H9 (cell line): ENCODE measurements around the gene B3GALNT2. TPM values are rescaled to one million over a fixed set of nuclear protein-coding genes. Genes with fewer than 3 reads are reported as not detected.

Source experiments
- DNase-seq: peaks from one replicate; pipeline ENCODE4 v3.0.0-alpha.2; 2017
- H2AFZ ChIP-seq: one replicate; pipeline ENCODE4 v1.6.1; 2013; ENCODE audit warnings: mild to moderate bottlenecking, low read length, control low read depth, moderate library complexity
- H2AK5ac ChIP-seq: 2 replicates; pipeline ENCODE4 v1.6.1; 2013; ENCODE audit warnings: low read length, control low read depth, mixed read lengths; ENCODE audit not compliant: insufficient read length
- H2BK120ac ChIP-seq: one replicate; pipeline ENCODE4 v1.6.1; 2013; ENCODE audit warnings: low read depth, mild to moderate bottlenecking, low read length, control low read depth, inconsistent platforms; ENCODE audit not compliant: poor library complexity, severe bottlenecking
- H2BK12ac ChIP-seq: 2 replicates; pipeline ENCODE4 v1.6.1; 2013; ENCODE audit warnings: low read length, control low read depth, mixed read lengths, low read depth; ENCODE audit not compliant: insufficient read length
- H2BK15ac ChIP-seq: 2 replicates; pipeline ENCODE4 v1.6.1; 2013; ENCODE audit warnings: low read depth, low read length, control low read depth
- H2BK20ac ChIP-seq: one replicate; pipeline ENCODE4 v1.6.1; 2013; ENCODE audit warnings: low read depth, mild to moderate bottlenecking, low read length, control low read depth, inconsistent platforms; ENCODE audit not compliant: poor library complexity, severe bottlenecking
- H2BK5ac ChIP-seq: 2 replicates; pipeline ENCODE4 v1.6.1; 2013; ENCODE audit warnings: low read length, control low read depth, mixed read lengths; ENCODE audit not compliant: insufficient read length
- H3K14ac ChIP-seq: 2 replicates; pipeline ENCODE4 v1.6.1; 2013; ENCODE audit warnings: low read length, control low read depth; ENCODE audit not compliant: insufficient read depth
- H3K18ac ChIP-seq: 2 replicates; pipeline ENCODE4 v1.6.1; 2013; ENCODE audit warnings: low read depth, mild to moderate bottlenecking, mixed read lengths, low read length, control low read depth; ENCODE audit not compliant: insufficient read length
- H3K23ac ChIP-seq: 2 replicates; pipeline ENCODE4 v1.6.1; 2013; ENCODE audit warnings: low read length, control low read depth, mixed read lengths, low read depth; ENCODE audit not compliant: insufficient read length
- H3K23me2 ChIP-seq: 2 replicates; pipeline ENCODE4 v1.6.1; 2013; ENCODE audit warnings: low read depth, mild to moderate bottlenecking, mixed read lengths, low read length, control low read depth; ENCODE audit not compliant: insufficient read length, poor library complexity, severe bottlenecking
- H3K27ac ChIP-seq: 2 replicates; pipeline ENCODE4 v1.5.1; 2013; ENCODE audit warnings: low read length, control low read depth, mixed read lengths, low read depth; ENCODE audit not compliant: insufficient read length
- H3K27me3 ChIP-seq: 2 replicates; pipeline ENCODE4 v1.6.1; 2013; ENCODE audit warnings: low read length, control low read depth, inconsistent platforms; ENCODE audit not compliant: insufficient read depth
- H3K4ac ChIP-seq: 2 replicates; pipeline ENCODE4 v1.6.1; 2013; ENCODE audit warnings: low read depth, mild to moderate bottlenecking, control low read depth, inconsistent platforms, low read length, moderate library complexity
- H3K4me1 ChIP-seq: 2 replicates; pipeline ENCODE4 v1.6.1; 2013; ENCODE audit warnings: low read length, control low read depth, inconsistent platforms; ENCODE audit not compliant: insufficient read depth
- H3K4me2 ChIP-seq: 2 replicates; pipeline ENCODE4 v1.6.1; 2013; ENCODE audit warnings: low read length, control low read depth, mixed read lengths; ENCODE audit not compliant: insufficient read length, insufficient read depth
- H3K56ac ChIP-seq: 2 replicates; pipeline ENCODE4 v1.6.1; 2013; ENCODE audit warnings: low read depth, mild to moderate bottlenecking, mixed read lengths, low read length, control low read depth; ENCODE audit not compliant: insufficient read length
- H3K79me1 ChIP-seq: 2 replicates; pipeline ENCODE4 v1.6.1; 2013; ENCODE audit warnings: low read depth, mild to moderate bottlenecking, moderate library complexity, low read length, control low read depth, inconsistent platforms; ENCODE audit not compliant: insufficient read depth, poor library complexity, severe bottlenecking
- H3K79me2 ChIP-seq: 2 replicates; pipeline ENCODE4 v1.6.1; 2013; ENCODE audit warnings: low read length, control low read depth, inconsistent platforms; ENCODE audit not compliant: insufficient read depth
- H3K9ac ChIP-seq: 2 replicates; pipeline ENCODE4 v1.6.1; 2013; ENCODE audit warnings: low read length, control low read depth, mixed read lengths; ENCODE audit not compliant: insufficient read length; ENCODE audit errors: extremely low read depth
- H3K9me3 ChIP-seq: one replicate; pipeline ENCODE4 v1.6.1; 2013; ENCODE audit warnings: low read depth, low read length, inconsistent platforms; ENCODE audit not compliant: control insufficient read depth
- H3T11ph ChIP-seq: one replicate; pipeline ENCODE4 v1.6.1; 2013; ENCODE audit warnings: mild to moderate bottlenecking, low read length, control low read depth, inconsistent platforms
- H4K20me1 ChIP-seq: one replicate; pipeline ENCODE4 v1.6.1; 2013; ENCODE audit not compliant: control insufficient read depth, insufficient read length, insufficient read depth
- H4K5ac ChIP-seq: 2 replicates; pipeline ENCODE4 v1.6.1; 2013; ENCODE audit warnings: low read depth, mild to moderate bottlenecking, mixed read lengths, low read length, control low read depth; ENCODE audit not compliant: insufficient read length
- H4K8ac ChIP-seq: replicated peaks from 2 replicates; pipeline ENCODE4 v1.6.1; 2013; ENCODE audit warnings: low read length, control low read depth, mixed read lengths, low read depth; ENCODE audit not compliant: insufficient read length
- H4K91ac ChIP-seq: 2 replicates; pipeline ENCODE4 v1.6.1; 2013; ENCODE audit warnings: low read depth, mild to moderate bottlenecking, moderate library complexity, mixed read lengths, low read length, control low read depth; ENCODE audit not compliant: insufficient read length
- H3K27ac Mint-ChIP-seq, 3 experiments: 2 replicates in 2 of 3; 3 replicates in 1 of 3; pipeline ENCODE4 v1.8.0; 2020 to 2021; ENCODE audit warnings: mixed read lengths in 3 of 3, mild to moderate bottlenecking in 1 of 3, moderate library complexity in 1 of 3
- H3K27me3 Mint-ChIP-seq: 2 replicates; pipeline ENCODE4 v1.8.0; 2021; ENCODE audit warnings: low read depth, mild to moderate bottlenecking, moderate library complexity, mixed read lengths
- H3K36me3 Mint-ChIP-seq, 3 experiments: 2 replicates in 2 of 3; 3 replicates in 1 of 3; pipeline ENCODE4 v1.8.0; 2020 to 2021; ENCODE audit warnings: low read depth in 3 of 3, mixed read lengths in 3 of 3; ENCODE audit not compliant: insufficient read depth in 1 of 3
- H3K4me1 Mint-ChIP-seq, 2 experiments: 2 replicates each; pipeline ENCODE4 v1.8.0; 2020; ENCODE audit warnings: mixed read lengths in 2 of 2
- H3K4me3 Mint-ChIP-seq, 2 experiments: 2 replicates in 1 of 2; 3 replicates in 1 of 2; pipeline ENCODE4 v1.8.0; 2020 to 2021; ENCODE audit warnings: mild to moderate bottlenecking in 2 of 2, mixed read lengths in 2 of 2, moderate library complexity in 1 of 2
- H3K9me3 Mint-ChIP-seq, 2 experiments: 2 replicates in 1 of 2; 3 replicates in 1 of 2; pipeline ENCODE4 v1.8.0; 2020; ENCODE audit warnings: mild to moderate bottlenecking in 2 of 2, mixed read lengths in 2 of 2, moderate library complexity in 1 of 2
- CTCF ChIP-seq: fragments of 200-600 bp; sonication (generic); conservative IDR thresholded peaks from 3 replicates; pipeline ENCODE4 v1.8.0; 2021; ENCODE audit warnings: antibody characterized with exemption, mild to moderate bottlenecking
- WGBS: extraction: QIAGEN DNeasy Blood & Tissue Kit; methylation state at CpG from one replicate; pipeline ENCODE4 v1.1.7; 2013; ENCODE audit warnings: missing lambda C conversion rate, low lambda C conversion rate, mixed read lengths; ENCODE audit not compliant: insufficient read length; ENCODE audit errors: extremely low coverage; 5-methylcytosine and 5-hydroxymethylcytosine counted together
- total RNA-seq: library from RNA; stranded (reverse); gene quantifications from 2 replicates; pipeline ENCODE4 v1.2.1, GENCODE V29; 2021

Gene B3GALNT2
- total RNA-seq, 1 experiment from 2014 or later, result 27.8 TPM

GRCh38 chr1:235468970-235469369 lies 35.3 kb downstream of the B3GALNT2 start:
- Histone ChIP-seq H3K27me3 (no peaks in the 10 kb centered on the region), H4K5ac (no peak overlapping the region), H3K18ac (no peak overlapping the region), H2AFZ (no peak overlapping the region), H3K23me2 (no peaks in the 10 kb centered on the region), H3K9me3 (no peaks in the 10 kb centered on the region), H2BK20ac (no peak overlapping the region), H3K4ac (no peak overlapping the region), H3K27ac (no peak overlapping the region), H3T11ph (no peak overlapping the region), H3K79me1 (no peaks in the 10 kb centered on the region), H3K9ac (no peak overlapping the region), H3K14ac (no peak overlapping the region), H3K56ac (no peak overlapping the region), H3K79me2 (no peaks in the 10 kb centered on the region), H4K8ac (no peak overlapping the region), H2BK5ac (no peak overlapping the region), H2AK5ac (no peak overlapping the region), H3K4me2 (no peak overlapping the region), H3K4me1 (no peaks in the 10 kb centered on the region), H2BK15ac (no peak overlapping the region), H4K20me1 (no peaks in the 10 kb centered on the region), H3K23ac (no peak overlapping the region), H4K91ac (no peak overlapping the region), H2BK120ac (no peak overlapping the region), H2BK12ac (no peak overlapping the region)
- WGBS, result no CpG with 5 or more reads among the region's 4 CpGs
- no peak for TF ChIP-seq CTCF
- no peaks in the 10 kb centered on the region for H3K9me3 Mint-ChIP-seq
- no peak overlapping the region for H3K27ac Mint-ChIP-seq
- H3K36me3 Mint-ChIP-seq, result peaks cover 15 to 38% (median 37%) of the 10 kb centered on the region in 3 experiments; a peak in 6 of 7 replicates
- H3K27me3 Mint-ChIP-seq, result no peaks in the 10 kb centered on the region
- no peak for DNase-seq
- H3K4me1 Mint-ChIP-seq, result no peaks in the 10 kb centered on the region
- no peak overlapping the region for H3K4me3 Mint-ChIP-seq
